HG03066 (cell line): ENCODE measurements around the gene HMHB1.

Experiments
- ATAC-seq: cut with Tn5 transposase; IDR thresholded peaks from one replicate; pipeline ENCODE4 v1.9.1; 2021; ENCODE audit warnings: low read depth; ENCODE audit not compliant: unreplicated experiment

Gene HMHB1

DNA sequence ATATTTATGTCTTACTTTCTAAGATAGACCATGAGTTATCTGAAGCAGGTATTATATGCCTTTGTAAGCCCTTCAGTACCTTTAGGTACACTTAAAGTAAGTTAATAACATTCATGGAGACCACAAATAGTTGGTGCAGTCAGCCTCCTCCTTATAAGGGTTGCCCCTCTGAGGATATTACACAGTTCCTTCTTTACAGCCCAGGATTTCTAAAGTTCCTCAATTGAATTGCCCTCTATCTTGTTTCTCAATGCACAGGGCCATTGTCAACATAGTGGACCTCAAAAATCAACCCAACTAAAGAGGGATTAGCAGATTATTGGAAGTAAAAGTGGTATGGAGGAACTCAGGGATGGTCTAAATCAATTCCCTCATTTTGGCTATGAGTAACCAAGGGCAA lies 50.3 kb downstream of the HMHB1 start:
- no peak for ATAC-seq

GRCh38 chr5:143865426-143866025 lies 53.6 kb downstream of the HMHB1 start:
- ATAC-seq, result no peak
